CD1c-positive myeloid dendritic cell (primary cell): ENCODE results near the gene P2RY2.
"Not testable (repeated sequence)": the region's sequence is repeated elsewhere in the genome, so short reads cannot be mapped to it uniquely, and the experiment has no call there.

Experiments
- DNase-seq: peaks from one replicate; pipeline ENCODE4 v3.0.0-alpha.2; 2016; ENCODE audit errors: extremely low spot score

Gene P2RY2

GRCh38 chr11:73188301-73188700 is 29.8 kb upstream of the P2RY2 start:
- DNase-seq = no peak

GRCh38 chr11:73189315-73189714 is 28.8 kb upstream of the P2RY2 start:
- DNase-seq = peak; percentile 79

DNA sequence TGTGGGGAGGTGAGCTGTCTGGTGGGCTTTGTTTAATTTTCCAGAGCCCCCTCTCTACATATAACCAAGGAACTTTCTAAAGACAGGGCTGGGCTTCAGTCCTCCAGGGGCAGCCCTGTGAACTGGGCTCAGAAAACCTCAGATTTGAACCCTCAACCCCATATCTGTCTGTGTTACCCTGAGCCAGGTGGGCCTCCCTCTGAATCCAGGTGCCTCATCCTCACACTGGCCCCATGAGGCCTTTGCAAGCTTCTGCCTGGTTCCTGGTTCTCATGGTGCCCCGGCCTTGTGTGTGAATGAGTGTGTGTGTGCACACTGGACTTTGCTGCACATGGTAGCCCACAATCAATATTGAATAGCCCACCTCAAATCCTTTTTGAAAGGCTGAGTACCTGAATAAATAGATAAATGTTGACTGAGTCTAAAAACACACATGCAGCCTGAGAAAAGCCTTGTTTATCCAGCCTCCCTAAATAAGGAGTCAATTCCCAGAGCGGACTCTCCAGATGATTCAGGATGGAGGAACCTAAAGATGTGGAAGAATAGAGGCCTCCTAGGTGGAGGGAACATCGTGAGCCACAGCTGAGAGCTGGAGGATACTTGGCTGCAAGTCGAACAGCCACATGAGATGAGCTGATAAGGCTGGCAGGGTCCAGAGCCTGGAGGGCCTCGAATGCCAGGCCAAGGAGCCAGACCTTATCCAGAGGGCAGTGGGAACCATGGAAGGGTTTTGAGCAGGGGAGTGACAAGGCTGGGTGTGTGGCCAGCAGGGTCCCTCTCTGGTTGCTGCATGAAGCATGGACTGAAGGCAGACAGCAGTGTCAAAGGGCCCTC is 28.1 kb upstream of the P2RY2 start:
- no peak for DNase-seq

DNA sequence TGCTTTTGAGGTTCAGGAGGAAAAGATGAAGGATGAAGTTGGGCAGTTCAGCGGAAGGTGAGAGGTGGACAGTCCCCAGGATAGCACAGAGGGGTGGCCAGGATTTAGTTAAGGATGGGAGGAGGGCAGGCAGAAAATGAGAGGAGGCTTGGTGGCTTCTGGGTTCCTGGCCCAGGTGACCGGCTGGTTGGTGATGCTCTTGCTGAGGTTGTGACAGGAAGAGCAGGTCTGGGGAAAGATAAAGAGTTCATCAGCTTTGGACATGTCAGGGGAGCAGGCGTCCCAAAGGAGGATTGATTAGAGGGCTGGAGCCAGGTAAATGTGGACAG is 27.6 kb upstream of the P2RY2 start:
- DNase-seq = no peak

- DNase-seq = no peak
These were observed 26.9 kb upstream of the P2RY2 start for GRCh38 chr11:73191151-73191550.

GRCh38 chr11:73192272-73192671 is 25.8 kb upstream of the P2RY2 start:
- DNase-seq = no peak

DNA sequence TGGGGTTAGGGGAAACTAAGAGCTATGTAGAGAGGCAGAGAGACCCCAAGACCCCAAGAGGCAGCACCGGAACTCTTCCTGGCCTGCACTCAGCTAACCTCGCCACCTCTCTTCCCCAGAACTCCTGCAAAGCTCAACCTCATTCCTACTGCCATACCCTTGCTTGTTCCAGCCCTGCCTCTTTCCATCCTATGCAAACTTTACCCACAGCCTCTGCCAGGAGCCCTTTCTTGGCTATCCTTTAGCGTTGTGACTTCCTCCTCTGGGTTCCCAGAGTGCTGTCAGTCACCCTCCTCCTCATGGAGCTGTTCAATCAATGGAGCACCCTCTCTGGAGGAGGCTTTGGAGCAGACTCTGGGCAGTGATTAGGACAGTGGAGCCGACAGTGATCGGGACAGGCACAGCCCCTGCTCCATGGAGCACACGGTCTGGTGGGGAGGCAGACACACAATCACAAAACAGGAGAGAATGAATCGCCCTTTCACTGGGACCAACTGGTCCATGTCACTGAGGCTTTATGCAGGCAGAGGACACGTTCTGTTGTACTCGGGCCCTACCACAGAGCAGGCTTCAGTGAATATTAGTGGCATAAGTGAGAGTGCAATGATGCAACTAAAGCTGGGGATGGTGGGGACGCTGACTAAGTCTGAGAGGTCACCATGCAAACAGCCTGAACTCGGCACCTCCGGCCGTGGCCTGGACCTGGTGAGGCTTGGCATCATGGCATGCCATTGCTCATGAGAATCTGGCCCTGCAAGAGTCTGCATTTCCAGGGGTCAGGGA is 24.6 kb upstream of the P2RY2 start:
- DNase-seq = no peak

- DNase-seq = no peak
These were observed 24.0 kb upstream of the P2RY2 start for GRCh38 chr11:73194034-73194507.

DNA sequence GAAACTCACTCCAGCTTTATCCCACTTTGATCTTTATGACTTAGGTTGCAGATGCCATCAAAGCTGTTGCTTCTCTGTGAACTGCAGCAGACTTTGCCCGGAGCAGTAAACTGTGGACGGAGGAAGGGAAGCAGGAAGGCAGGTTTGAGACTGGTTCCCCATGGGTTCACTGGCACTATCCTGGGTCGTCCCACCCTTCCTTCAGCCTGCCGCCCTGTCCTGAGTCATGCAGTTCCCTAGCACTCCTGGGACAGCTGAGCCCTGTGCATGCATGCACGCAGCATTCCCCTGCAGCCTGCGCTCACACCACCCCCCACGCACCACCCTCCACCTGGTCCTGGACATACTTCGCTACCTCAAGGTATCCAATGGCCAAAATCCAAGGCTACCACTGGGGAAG is 23.5 kb upstream of the P2RY2 start:
- DNase-seq = no peak

DNA sequence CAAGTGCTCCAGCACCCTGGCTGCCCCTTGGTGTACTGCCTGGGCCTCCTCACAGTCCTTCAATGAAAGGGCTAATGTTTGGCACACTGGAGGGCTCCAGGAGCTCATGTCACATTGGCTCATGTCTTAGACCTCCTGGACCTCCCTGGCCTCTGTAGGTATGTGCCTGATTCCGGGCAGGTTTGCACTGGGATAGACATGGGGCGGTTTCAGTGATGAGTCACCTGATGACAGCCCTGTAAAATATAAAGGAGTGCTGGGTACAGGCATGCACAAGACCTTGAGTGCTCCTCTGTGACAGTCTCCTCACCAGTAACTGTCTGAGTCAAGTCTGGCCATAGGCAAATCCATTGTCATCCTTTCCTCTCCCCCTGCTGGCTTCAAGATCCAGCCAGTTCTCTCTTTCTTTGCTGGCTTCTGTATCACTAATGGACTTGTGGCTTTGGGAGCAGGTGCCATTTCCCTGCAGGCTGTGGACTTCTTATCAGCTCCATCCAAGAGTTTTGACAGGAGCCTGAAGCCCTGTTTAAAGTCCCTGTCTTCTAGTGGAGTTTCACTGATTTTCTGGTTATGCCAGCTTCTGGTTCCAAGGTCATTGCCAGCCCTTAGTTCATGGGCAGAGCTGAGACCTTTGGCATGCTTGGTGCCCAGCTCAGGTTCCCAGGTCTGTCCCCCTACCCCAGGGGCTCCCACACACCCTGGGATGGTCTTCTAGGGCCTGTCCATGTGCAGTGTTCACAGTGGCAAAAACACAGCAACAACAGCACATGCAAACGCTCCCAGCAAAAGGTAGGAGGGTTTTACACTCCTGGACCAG is 22.7 kb upstream of the P2RY2 start:
- DNase-seq = no peak

- DNase-seq = no peak
These were observed 21.5 kb upstream of the P2RY2 start for GRCh38 chr11:73196576-73196975.

- DNase-seq = peak; percentile 39
These were observed 20.7 kb upstream of the P2RY2 start for GRCh38 chr11:73197348-73197747.

- not testable (repeated sequence) for DNase-seq
These were observed 20.3 kb upstream of the P2RY2 start for GRCh38 chr11:73197787-73198186.

GRCh38 chr11:73198677-73199076 is 19.4 kb upstream of the P2RY2 start:
- DNase-seq = no peak

GRCh38 chr11:73199446-73199845 is 18.6 kb upstream of the P2RY2 start:
- DNase-seq = no peak

GRCh38 chr11:73200256-73200655 is 17.8 kb upstream of the P2RY2 start:
- peak; percentile 46 for DNase-seq

DNA sequence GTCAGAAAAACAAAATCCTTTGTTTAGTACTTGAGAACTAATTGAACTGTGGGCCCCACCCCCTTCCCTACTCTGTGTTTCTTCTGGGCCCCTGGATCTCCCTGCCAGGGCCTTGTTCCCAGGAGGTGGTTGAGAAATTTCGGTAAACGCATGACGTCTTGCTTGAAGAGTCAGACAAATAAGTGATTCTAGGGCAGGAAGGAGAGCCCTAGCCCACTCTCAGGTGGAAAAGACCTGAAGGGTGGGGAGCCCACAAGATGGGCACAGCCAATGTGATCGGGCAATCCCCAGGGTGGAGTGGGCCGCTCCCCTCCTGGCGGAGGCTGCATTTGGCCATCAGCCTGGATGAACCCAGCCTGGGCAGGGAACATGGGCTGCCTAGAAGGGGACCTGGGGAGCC is 16.8 kb upstream of the P2RY2 start:
- no peak for DNase-seq

DNA sequence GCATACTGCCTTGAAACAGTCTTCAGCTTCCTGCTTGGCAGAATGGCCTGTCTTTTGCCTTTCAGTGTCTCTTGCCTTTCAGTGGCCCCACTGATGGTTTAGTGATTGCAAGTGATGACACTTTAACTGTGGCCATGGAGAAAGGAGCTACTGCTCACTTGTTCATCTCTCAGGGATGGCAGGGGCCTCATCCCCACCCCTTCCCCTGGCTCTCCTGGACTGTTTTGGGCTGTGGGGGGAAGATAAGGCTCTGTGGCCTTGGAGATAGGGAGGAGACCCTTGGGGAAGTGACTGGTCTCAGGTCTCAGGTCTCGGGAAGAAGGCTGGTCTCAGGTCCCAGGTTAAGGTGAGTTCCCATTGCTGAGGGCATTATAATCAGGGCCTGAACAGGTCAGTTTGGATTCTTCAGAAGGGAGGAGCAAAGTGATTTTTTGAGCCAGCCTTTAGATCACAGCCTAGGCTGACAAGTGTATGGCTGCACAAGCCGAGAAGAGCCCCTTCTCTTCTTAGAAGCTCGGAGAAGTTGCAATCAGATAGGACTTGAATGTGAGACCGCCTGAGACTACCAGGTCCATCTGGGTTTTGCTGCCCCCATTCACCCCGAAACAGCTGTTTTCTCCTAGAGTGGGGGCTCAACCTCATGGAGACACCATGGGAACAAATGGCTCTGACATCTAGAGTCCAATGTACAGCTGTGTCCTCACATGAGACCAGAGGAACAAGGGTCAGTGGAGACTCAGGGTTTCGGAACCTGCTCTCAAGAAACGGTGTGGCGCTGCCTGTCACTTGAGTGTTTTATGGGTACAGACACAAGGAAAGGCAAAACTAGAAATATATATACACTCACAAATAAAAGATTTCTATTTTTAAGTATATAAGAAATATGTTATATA is 15.9 kb upstream of the P2RY2 start:
- no peak for DNase-seq

- DNase-seq = no peak
These were observed 14.8 kb upstream of the P2RY2 start for GRCh38 chr11:73203322-73203721.

DNA sequence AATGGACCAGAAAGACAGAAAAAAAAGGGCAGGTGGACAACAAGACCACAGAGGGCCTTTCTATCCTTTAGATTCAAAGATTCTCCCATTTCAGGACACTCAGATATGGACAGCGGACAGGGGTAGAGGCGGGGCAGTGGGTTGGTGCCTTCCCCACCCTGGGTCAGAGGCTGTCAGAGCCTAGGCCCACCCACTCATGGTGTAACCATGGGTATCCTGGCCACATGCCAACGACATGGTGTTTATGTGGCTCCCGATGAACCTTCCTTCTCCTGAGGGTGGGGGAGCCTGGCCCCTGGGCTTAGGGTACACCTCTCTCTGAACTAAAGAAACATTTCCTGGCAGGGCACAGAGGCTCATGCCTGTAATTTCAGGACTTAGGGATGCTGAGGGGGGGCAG is 14.3 kb upstream of the P2RY2 start:
- peak; percentile 61 for DNase-seq

DNA sequence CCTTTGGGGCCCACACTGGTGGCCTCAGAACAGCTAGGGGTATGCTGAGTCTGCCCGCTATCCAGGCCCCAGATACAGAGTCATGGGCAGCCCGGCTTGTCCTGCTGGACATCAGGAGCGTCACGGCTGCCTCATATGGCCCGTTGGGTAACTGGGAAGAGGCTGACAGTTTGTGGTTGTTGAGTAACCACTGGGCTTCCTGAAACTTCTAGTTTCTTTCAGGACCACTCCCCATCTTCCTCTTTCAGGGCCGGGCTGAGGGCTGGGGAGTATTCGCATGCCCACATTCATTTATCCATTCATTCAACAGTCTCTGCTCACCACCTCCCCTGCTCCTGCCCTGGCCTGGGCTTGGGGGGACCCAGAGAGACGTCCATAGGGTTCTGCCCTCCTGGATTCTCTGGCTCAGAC is 13.4 kb upstream of the P2RY2 start:
- peak; percentile 89 for DNase-seq
